ENCODE results near the gene TXNRD3. TPM values are rescaled to one million over a fixed set of nuclear protein-coding genes. Genes with fewer than 3 reads are reported as not detected.
A peak's percentile ranks its signal among the peaks of the same experiment; 100 is the strongest.

The TXNRD3 gene
- total RNA-seq, 2 experiments from 2014 or later, result 0.13 to 0.30 TPM

GRCh38 chr3:126557415-126557745 lies 97.5 kb downstream of the TXNRD3 start:
- DNase-seq, result peak; percentile 11
- Mint-ChIP-seq H3K36me3 (ENCODE audit: low read depth) (no peaks in the 10 kb centered on the region), H3K9me3 (no peaks in the 10 kb centered on the region), H3K4me3 (no peak overlapping the region), H3K27ac (no peak overlapping the region), H3K4me1 (no peaks in the 10 kb centered on the region), H3K27me3 (peaks cover 10% of the 10 kb centered on the region)
- POLR2A ChIA-PET, result no interaction called here
- CTCF ChIA-PET, result no interaction called here

Other genes starting within 250 kb of the TXNRD3 start
- 10 to 100 TPM; 23.8 to 23.9 TPM for gene ZXDC, start 179.2 kb downstream of the TXNRD3 start, total RNA-seq
- not detected for gene UROC1, start 137.4 kb downstream of the TXNRD3 start, total RNA-seq
- not detected for gene CHST13, start 131.0 kb downstream of the TXNRD3 start, total RNA-seq
- gene C3orf22, start 96.2 kb downstream of the TXNRD3 start, total RNA-seq, result not detected
- 1 to 10 TPM; 4.0 to 4.1 TPM for gene CHCHD6, start 49.1 kb upstream of the TXNRD3 start, total RNA-seq